ENCODE results near the gene ABLIM3.

DNA sequence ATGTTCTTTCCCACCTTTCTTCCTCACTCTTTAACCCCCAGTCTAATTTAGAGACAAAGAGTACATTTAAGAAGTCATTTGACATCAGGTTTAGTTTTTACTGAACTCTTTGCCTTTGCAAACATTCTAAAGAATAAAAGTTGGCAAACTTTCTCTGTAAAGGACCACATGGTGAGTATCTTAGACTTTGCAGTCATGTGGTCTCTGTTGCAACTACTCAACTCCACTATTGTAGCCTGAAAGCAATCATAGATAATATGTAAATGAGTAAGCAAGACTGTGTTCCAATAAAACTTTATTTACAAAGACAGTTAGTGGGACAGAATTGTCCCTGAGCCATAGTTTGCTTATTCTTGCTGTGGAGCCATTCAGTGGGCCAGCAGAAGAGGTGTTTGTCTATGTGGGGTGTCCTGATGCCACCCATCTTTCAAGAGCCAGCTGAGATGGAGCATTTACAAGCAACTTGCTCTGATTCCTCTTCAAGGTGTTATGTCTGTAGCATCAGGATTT lies 25.4 kb downstream of the ABLIM3 start:
- TF ChIP-seq, protein P1, sequence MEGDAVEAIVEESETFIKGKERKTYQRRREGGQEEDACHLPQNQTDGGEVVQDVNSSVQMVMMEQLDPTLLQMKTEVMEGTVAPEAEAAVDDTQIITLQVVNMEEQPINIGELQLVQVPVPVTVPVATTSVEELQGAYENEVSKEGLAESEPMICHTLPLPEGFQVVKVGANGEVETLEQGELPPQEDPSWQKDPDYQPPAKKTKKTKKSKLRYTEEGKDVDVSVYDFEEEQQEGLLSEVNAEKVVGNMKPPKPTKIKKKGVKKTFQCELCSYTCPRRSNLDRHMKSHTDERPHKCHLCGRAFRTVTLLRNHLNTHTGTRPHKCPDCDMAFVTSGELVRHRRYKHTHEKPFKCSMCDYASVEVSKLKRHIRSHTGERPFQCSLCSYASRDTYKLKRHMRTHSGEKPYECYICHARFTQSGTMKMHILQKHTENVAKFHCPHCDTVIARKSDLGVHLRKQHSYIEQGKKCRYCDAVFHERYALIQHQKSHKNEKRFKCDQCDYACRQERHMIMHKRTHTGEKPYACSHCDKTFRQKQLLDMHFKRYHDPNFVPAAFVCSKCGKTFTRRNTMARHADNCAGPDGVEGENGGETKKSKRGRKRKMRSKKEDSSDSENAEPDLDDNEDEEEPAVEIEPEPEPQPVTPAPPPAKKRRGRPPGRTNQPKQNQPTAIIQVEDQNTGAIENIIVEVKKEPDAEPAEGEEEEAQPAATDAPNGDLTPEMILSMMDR (IDR thresholded peaks at IDR 0.05), result no peak
- no peak for TF ChIP-seq POLR2A (IDR thresholded peaks at IDR 0.05)

Measured in Peyer's patch (tissue), 4 donors.